HG03060 (cell line): ENCODE results near the gene BRME1.

Source experiments
- ATAC-seq: cut with Tn5 transposase; IDR thresholded peaks from one replicate; pipeline ENCODE4 v1.9.1; 2021; ENCODE audit warnings: low read depth, moderate number of reproducible peaks; ENCODE audit not compliant: unreplicated experiment

The BRME1 gene

GRCh38 chr19:13834244-13835069 is 71.5 kb downstream of the BRME1 start:
- no peak for ATAC-seq

- no peak for ATAC-seq
These were observed 72.3 kb downstream of the BRME1 start for GRCh38 chr19:13833330-13834243.
